Fibroblast of upper back skin (primary cell): ENCODE data around the gene COL15A1.

Experiments used
- DNase-seq: peaks from one replicate; pipeline ENCODE4 v3.0.0-alpha.2; 2013

The COL15A1 gene

GRCh38 chr9:98917746-98918487 lies 25.8 kb upstream of the COL15A1 start:
- no peak for DNase-seq

GRCh38 chr9:98921732-98922131 lies 22.0 kb upstream of the COL15A1 start:
- DNase-seq = no peak

- peak; percentile 72 for DNase-seq
Observed at GRCh38 chr9:98922721-98923435, 20.8 kb upstream of the COL15A1 start.

GRCh38 chr9:98923451-98924123 lies 20.1 kb upstream of the COL15A1 start:
- no peak for DNase-seq

GRCh38 chr9:98924946-98925820 lies 18.5 kb upstream of the COL15A1 start:
- DNase-seq = no peak

GRCh38 chr9:98925956-98926355 lies 17.8 kb upstream of the COL15A1 start:
- DNase-seq = peak; percentile 65

- DNase-seq = no peak
Observed at GRCh38 chr9:98927724-98928123, 16.0 kb upstream of the COL15A1 start.

- DNase-seq = peak; percentile 92
Observed at GRCh38 chr9:98929071-98929470, 14.6 kb upstream of the COL15A1 start.

GRCh38 chr9:98929895-98930341 lies 13.8 kb upstream of the COL15A1 start:
- no peak for DNase-seq

- DNase-seq = no peak
Observed at GRCh38 chr9:98930792-98931191, 12.9 kb upstream of the COL15A1 start.

- DNase-seq = no peak
Observed at GRCh38 chr9:98931600-98932389, 11.9 kb upstream of the COL15A1 start.

GRCh38 chr9:98933185-98933584 lies 10.5 kb upstream of the COL15A1 start:
- no peak for DNase-seq

- no peak for DNase-seq
Observed at GRCh38 chr9:98933890-98934289, 9.8 kb upstream of the COL15A1 start.

- peak; percentile 60 for DNase-seq
Observed at GRCh38 chr9:98935071-98935505, 8.6 kb upstream of the COL15A1 start.

GRCh38 chr9:98940276-98940675 lies 3.4 kb upstream of the COL15A1 start:
- no peak for DNase-seq

GRCh38 chr9:98941946-98942523 lies 1.7 kb upstream of the COL15A1 start:
- DNase-seq = no peak

- no peak for DNase-seq
Observed at GRCh38 chr9:98942906-98943681, 613 bp upstream of the COL15A1 start.

- no peak for DNase-seq
Observed at GRCh38 chr9:98944057-98944733, 488 bp downstream of the COL15A1 start.

GRCh38 chr9:98944734-98945074 lies 997 bp downstream of the COL15A1 start:
- no peak for DNase-seq

GRCh38 chr9:98949565-98949964 lies 5.9 kb downstream of the COL15A1 start:
- DNase-seq = no peak
